HG03280 (cell line): ENCODE results near the gene NEDD8.

Source experiments
- ATAC-seq: cut with Tn5 transposase; IDR thresholded peaks from one replicate; pipeline ENCODE4 v1.9.1; 2021; ENCODE audit warnings: mild to moderate bottlenecking, moderate library complexity; ENCODE audit not compliant: unreplicated experiment

NEDD8 gene

DNA sequence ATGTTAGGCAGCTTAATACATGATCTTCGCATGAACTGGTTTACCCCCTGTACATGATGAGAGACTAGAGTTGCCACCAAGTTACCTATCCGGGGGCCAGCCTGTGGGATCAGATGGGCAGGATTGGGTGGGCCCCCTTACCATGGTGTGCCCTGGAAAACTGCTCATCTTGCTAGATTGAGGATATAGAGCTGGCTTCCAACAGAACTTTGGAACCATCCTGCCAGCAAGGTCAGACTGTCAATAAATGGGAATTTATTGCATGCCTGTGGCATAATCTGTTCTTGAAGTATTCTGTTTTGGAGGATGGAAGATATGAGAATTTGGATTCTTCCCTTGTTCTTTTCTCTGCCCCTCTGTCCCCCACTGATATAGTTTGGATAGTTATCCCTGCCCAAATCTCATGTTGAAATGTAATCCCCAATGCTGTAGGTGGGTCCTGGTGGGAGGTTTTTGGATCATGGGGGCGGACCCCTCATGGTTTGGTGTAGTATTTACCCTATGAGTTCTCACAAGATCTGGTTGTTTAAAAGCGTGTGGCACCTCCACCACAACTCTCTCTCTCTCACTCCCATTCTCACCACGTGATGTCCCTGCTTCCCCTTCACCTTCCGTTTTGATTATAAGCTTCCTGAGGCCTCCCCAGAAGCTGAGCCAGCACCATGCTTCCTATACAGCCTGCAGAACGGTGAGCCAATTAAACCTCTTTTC, 33.2 kb downstream of the NEDD8 start:
- ATAC-seq: no peak

DNA sequence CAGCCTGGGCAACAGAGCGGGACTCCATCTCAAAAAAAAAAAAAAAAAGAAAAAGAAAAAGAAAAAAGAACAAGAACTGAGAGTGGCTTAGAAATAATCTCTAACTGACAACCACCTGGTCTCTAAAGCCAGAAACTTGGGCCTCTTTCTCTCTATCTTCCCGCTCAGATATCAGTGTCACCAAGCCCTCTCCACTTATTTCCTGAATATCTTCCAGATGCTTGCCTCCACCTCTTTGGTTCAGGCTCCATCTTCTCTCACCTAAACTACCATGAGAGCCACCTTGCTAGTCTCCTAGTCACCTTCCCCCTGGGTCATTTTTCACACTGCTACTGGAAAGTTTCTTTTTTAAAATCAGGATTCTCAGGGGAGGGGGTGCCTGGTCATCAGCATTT, 35.1 kb downstream of the NEDD8 start:
- no peak for ATAC-seq

DNA sequence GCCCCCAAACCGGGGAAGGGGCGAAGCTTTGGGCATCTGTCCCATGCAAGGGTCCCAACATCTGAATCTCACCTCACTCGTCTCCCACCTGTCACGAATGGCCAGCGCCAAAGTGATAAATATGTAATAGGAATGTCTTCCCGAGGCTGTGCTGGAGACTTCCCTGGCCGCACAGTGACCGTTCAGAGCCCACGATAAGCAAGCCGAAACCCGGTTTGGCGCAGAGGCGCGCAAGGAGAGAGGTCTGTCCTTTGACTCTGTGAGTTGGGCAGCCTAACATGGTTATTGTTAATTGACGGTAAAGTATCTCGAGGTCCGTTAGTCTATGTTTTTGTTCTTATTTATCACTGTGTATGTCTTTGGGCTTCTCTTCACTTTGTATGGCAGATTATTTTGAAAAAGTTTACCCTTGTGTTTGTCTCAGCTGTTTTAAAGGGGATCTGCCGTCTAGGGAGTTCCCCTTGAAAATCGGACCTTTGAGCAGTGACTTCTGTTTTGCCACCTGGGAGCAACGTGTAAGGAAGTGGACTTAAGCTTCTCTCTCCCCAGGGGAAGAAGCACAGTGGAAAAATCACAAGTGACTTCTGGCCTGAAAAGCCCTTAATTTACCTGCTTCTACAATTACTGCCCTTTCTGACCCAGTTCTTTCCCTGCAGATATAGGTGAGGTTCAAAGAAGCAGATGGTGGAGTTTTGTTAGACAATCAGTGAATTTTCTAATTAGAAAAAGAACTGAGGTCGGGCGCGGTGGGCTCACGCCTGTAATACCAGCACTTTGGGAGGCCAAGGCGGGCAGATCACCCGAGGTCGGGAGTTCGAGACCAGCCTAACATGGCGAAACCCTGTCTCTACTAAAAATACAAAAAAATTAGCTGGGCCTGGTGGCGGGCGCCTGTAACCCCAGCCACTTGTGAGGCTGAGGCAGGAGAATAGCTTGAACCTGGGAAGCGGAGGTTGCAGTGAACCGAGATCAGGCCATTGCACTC, 35.8 kb downstream of the NEDD8 start:
- ATAC-seq: peak; percentile 30

DNA sequence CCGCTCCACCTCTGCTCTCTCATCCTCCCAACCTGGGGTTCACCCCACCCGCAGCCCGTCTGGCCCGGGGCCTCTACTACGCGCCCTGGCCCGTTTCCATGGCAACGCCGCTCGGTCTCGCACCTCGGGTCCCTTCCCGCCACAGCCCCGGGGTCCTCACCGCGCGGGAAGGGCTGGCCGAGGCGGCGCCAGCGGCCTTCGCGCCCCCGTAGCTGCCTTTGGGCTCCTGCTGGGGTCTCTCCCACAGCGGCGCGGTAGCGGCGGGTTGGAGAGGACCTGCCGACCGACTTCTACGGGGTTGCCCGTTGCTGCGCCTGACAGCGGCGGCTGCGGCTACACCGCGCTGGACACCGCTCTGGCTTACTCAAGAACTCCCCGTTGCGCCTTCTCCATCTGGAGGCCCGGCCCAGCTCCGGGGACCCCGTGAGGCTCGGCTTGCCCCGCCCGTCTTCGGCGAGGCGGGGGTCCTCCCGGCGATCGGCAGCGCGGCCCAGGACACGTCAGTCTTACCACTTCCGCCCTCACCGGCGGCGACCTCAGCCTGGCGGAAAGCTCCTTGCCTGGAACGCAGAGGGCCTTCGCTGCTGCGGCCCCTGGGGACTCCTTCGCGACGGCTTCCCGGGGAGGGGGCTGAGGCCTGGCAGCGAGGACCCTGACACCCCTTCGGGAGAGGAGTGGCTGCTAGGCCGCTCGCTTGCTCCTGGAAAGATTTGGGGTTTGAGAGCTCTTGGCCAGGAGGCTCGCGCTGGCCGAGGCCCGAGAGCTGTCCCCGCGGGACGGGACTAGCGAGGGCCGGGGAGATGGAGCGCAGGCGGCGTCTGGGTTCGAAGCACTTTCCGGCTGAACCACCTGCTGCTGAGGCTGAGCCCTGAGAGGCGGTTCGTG, 36.7 kb downstream of the NEDD8 start, which contains the start of gene TM9SF1:
Gene TM9SF1, minus strand, starts transcription at position 256 of the 885 bp plus-strand sequence. CDS start 422 bp downstream, outside the sequence.
- ATAC-seq: peak; percentile 78

DNA sequence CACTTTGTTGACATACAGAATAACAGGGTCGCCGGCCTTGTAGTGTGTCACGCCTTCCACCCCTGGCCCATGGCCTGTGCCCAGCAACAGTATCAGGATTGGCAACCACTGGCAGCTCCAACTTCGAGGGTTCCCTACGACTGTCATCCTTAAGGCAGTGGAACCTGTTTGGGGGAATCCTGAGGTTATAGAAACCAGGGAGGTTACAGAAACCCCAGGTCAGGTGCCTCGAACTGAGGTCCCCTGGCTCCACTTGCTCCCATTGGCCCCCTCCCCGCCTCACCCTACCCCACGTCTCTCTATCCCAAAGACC, 37.3 kb downstream of the NEDD8 start:
- ATAC-seq: no peak

DNA sequence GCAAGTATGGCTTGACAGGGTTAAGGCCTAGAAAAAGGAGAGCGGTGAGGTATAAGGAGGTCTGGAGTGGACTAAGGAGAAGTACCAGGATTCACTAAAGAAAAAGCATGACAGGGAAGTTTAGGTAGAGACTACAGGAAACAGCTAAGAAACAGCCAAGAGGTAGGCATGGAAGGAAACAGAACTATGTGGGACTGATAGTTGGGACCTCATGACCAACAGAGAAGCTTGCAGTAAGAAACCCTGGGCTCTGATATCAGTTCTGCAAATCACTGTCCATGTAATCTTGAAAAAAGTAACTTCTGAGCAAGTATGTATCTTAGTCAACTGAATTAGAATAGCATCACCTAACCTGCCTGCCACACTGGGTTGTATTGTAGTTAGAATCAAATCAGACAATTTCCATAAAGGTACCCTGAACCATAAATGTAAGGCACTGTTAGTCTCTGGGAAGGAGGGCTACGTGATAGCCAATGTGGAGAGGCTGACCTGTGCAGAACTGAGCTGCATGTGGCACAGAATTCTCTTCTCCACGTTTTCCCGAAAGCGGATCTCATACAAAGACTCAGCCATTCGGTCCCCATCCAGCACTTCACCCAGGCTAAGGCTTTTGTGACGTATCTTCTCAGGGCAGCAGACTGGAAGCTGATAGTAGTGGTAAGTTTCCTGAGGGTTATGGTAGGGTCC, 37.8 kb downstream of the NEDD8 start:
- ATAC-seq: no peak

DNA sequence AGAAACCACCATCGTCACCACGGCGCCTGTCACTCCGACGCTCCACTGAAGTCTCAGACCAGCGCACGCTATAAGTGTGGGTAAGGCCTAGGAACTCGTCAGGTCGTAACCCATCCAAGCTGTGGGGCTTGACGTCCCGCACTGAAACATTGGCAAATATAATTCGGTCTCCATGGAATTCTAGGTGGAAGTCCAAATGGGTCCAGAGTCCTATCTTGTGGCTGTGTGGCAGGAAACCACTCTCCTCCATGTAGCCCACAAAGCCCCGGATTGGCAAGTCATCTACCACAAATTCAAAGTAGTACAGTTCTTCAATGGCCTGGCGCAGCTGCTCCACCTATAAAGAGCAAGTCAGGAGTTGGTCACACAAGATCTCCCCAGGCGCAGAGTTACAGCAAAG, 39.2 kb downstream of the NEDD8 start:
- no peak for ATAC-seq

DNA sequence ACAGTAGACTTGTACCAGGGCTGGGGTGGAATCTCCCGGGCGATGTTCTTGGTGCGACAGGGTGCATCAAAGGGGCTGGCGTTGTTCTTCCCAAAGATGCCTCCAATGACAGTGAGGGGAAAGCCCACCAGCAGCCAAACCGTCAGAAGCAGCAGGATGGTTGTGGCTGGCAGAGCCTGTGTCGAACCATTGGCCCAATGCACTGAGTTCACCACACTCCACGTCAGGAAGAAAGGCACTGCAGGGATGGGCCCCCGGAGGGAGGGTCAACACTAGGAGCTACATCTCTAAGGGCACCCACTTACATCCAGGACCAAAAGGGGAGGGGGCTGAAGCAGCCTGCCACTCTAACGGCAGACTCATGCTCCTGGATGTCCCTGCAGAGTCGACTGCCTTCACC, 41.8 kb downstream of the NEDD8 start:
- no peak for ATAC-seq

DNA sequence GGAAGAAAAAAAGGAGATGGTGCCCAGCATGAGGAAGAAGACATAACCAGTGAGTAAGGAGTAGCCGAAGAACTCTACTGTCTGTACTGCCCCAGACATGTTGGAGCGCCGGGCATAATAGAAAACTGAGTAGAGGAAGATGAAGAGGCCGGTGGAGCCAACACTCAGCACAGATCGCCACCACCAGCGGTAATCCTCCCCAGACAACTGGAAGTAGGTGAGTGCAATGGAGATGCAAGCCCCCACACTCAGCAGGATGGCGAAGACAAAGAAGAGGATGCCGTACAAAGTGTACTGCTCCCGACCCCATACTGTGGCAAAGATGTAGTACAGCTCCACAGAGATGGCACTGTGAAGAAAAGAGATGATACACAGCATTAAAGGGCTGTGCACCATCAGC, 42.7 kb downstream of the NEDD8 start:
- ATAC-seq: no peak

DNA sequence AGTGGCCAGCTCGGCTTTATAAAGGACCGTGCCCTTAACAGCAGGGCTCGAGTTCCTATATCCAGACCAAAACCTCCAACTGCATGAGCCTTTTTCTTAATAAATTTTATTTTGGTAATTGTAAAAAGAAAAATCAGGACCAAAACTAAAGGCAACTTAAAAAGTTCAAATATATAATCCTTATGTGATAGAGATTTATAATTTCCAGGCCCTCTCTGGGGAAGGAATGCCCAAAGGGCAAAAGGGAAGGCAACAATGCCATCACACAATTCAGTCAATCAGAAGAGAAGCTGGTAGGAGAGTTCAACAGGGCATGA, 43.1 kb downstream of the NEDD8 start:
- no peak for ATAC-seq

DNA sequence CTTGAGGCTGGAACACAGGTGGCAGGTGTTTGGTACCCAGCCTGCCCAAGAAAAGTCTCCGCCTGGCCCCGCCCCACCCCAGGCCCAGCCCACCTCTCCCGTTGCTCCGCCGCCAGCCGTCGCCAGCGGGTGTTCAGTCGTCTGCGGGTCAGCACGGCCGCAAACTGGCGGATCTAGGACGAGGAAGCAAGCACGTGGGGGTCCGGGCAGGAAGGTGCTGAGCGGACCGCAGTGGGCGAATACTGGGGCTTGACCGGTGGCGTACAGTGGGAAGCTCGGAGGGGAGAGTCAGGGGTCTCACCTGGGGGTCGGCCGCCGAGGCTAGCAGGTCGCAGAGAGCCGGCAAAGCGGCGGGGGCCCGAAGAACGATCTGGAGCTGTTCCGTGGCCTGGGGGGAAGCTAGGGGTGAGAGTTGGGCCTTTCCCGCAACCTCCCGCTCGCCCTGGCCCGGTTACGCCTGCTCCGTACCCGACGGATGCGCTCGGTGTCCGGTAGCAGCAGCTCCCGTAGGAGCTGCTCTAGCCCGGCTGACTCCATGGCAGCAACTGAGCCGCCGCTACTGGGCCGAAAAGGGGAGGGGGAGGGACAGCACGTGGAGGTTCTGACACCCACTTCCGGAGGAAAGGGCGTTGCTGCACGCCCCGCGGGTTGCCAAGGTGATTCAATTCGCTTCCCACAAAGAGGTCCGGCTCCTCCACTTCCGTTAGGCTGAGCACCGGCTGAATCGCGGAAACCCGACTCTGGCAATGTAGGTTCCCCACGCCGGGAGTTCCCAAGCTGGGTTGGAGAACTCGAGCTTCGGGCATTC, 43.7 kb downstream of the NEDD8 start, which contains the start of gene IPO4:
Gene IPO4, minus strand, starts transcription at position 566 of the 808 bp plus-strand sequence. Its CDS starts 29 bp downstream, at position 537.
- peak; percentile 90 for ATAC-seq

DNA sequence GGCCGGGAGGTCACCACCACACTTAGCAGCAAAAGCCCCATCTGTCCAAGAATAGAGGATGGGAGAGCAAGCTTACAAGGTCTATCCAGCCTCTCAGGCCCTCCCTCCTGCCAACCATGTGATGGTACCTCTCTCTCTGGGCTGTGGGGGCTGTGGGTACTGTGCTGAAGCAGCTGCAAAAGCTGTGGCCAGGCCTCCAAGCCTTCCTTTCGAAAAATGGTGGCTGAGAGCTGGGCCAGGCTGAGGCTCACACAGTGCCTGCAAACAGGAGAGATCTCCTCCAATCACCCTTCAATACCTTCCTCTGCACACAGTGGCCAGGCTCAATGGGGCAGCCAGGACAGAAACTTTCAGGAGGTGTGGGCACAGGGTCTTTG, 44.6 kb downstream of the NEDD8 start:
- ATAC-seq: no peak

DNA sequence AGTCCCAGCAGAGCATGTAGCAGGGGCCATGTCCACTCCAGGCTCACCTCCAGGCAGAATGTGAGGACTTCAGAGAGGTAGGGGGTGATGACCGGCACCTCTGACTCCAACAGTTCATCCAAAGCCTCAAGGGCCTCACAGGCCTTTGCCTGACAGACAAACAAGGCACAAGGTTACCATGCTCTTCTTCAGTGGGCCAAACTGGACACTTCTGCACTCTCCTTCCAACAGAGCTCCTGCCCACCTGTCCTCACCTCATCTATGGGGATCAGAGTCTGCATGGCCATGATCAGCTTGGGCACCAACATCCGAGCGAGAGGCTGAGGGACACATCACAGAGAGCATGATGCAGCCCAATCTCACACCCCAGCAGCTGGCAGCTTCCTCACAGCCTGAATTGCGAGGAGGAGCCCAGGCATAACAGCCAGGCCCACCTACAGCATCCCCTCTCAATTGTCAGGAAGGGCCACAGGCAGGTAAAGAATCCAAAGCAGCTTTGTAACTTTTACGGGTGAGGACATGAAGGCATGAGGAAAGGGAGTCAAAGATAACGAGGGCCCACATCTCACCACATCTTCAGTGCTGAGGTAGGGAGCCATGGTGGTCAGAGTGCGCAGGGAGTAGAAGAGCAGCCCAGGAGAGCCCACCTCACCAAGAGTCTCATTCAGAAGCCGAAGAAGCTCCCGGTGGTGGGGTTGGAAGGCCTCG, 45.2 kb downstream of the NEDD8 start:
- no peak for ATAC-seq

DNA sequence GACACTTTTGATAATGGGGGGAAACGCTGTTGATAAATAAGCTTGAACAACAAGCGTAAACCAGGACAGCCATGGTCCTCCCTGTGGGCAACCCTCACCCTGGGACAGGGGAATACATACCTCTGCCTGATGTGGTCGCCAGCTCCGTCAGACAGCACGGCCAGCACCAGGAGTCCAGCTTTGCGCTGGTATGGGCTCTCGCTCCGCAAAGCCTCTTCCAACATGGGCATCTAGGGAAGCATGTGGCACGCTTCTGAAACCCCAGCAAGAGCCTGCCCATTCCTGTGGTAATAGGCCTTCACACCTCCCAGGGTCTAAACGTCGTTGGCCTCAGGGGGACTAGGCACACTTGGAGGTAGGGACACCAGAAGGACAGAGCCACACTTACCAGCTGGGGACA, 46.4 kb downstream of the NEDD8 start:
- no peak for ATAC-seq

DNA sequence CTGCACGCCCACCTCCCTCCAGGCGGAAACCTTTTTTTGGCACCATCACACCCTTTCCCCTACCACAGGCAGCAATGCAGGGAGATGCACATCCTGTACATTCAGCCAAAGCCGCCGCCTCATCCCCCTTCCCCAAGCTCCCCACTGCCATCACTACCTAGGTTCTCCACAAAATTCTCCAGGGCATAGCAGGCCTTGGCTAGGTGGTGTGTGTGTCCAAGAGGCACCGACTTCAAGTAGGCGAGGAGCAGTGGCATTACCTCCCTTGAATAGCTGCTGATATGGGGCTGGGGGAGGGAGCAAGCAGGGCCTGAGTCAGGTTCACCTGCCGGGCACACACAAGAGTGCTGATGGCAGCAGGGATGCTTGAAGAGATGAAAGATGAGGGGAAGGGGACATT, 47.1 kb downstream of the NEDD8 start:
- ATAC-seq: no peak

DNA sequence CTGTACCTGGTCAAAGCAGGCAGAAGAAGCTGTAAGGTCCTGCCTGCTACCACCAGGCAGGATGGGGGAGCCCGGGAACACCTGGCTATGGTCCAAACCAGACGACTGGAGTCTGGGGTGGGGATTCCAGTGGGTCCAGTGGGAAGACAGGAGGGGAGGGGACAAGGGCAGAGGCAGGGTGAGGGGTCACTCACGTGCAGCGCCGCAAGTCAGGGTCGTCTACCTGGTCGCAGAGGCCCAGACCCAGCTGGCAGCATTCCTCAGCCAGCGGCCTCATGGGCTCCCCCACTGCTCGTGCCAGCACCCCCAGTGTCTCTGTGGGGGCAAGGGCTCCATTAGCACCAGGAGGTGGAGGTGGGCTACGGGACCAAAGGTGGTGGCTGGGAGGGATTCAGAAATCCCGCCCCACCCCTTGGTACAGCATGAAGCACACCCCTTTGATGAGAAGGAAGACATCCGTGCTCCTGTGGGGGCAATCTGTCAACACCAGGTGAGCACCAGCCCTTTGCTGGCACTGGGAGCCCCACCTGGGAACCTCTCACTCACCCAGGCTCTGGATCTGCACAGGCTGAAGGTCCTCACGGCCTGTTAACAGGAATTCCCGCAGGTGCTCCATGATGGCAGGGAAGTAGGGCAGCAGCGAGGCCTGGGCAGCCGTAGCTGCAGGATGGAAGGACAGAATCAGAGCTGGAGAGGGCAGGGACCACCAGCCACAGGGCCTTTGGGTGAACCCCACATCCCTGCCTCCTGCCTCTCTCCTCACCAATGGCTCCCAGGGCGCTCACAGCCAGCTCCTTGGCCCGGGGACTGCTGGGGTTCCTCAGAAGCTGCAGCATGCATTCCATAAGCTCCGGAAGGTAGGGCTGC, 47.8 kb downstream of the NEDD8 start:
- no peak for ATAC-seq

DNA sequence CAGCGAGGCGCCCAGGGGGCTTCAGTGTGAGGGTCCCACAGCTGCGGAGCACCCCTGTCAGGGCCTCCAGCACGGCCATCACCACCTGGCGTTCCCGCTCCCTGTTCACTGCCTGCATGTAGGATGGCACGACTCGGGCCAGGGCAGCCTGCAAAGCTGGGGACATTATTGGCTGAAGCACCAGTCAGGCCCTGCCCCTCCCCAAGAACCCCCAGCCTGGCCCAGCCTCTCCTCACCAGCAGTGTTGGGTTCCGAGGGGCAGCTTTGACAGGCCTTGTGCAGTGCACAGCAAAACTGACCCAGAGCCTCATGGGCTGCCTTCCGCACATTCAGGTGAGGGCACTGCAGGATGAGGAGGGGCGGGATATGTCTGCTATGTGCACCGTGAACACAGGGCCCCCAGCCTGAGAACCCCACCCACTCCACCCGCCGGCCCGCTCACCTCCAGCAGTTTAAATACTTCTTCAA, 49.1 kb downstream of the NEDD8 start:
- no peak for ATAC-seq
